Retinal pigment epithelial cell (primary cell): ENCODE data around the gene TMEM14C.
A peak's percentile ranks its signal among the peaks of the same experiment; 100 is the strongest.

ENCODE experiments used
- DNase-seq: peaks from one replicate; pipeline ENCODE4 v3.0.0-alpha.2; 2010; ENCODE audit warnings: low read depth
- H3K4me3 ChIP-seq: 2 replicates; pipeline ENCODE4 v1.5.1; 2011; ENCODE audit warnings: mild to moderate bottlenecking, low read length, control low read depth, moderate library complexity
- TF ChIP-seq, protein P1 (sequence below): conservative IDR thresholded peaks from 2 replicates; pipeline ENCODE4 v1.5.1; 2011; ENCODE audit warnings: low read depth, low read length, control low read depth, inconsistent platforms

The TMEM14C gene

GRCh38 chr6:10721850-10722569, 860 bp upstream of the TMEM14C start:
- DNase-seq = no peak
- TF ChIP-seq, protein P1, sequence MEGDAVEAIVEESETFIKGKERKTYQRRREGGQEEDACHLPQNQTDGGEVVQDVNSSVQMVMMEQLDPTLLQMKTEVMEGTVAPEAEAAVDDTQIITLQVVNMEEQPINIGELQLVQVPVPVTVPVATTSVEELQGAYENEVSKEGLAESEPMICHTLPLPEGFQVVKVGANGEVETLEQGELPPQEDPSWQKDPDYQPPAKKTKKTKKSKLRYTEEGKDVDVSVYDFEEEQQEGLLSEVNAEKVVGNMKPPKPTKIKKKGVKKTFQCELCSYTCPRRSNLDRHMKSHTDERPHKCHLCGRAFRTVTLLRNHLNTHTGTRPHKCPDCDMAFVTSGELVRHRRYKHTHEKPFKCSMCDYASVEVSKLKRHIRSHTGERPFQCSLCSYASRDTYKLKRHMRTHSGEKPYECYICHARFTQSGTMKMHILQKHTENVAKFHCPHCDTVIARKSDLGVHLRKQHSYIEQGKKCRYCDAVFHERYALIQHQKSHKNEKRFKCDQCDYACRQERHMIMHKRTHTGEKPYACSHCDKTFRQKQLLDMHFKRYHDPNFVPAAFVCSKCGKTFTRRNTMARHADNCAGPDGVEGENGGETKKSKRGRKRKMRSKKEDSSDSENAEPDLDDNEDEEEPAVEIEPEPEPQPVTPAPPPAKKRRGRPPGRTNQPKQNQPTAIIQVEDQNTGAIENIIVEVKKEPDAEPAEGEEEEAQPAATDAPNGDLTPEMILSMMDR = no peak
- H3K4me3 ChIP-seq = peak overlapping the region; percentile 84

DNA sequence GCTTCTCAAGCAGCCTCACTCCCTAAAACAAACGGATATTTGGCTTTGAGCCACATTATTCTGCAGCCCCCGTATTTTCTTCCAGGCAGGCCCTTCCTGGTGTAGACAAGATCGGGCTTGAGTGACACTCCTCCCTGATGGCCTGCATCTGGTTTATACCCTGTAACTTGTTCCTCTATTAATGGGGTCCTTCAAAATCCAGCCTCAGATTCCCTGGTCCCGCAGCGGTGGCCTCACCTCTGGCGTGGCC, 375 bp upstream of the TMEM14C start:
- no peak for DNase-seq
- H3K4me3 ChIP-seq = peak overlapping the region; percentile 84
- TF ChIP-seq, protein P1 = no peak

DNA sequence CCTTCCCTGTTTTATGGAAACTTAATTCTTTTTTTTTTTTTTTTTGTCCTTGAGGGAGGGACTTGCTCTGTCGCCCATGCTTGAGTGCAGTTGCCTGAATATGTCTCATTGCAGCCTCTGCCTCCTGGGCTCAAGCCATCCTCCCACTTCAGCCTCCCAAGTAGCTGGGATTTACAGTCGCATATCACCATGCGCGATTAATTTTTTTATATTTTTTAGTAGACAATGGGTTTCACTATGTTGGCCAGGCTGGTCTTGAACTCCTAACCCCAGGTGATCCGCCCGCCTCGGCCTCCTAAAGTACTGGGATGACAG, 654 bp downstream of the TMEM14C start:
- peak overlapping the region; percentile 84 for H3K4me3 ChIP-seq
- TF ChIP-seq, protein P1 = no peak

GRCh38 chr6:10725044-10725443, 2.2 kb downstream of the TMEM14C start:
- TF ChIP-seq, protein P1 = no peak
- DNase-seq = no peak
- no peak overlapping the region for H3K4me3 ChIP-seq

More for the DNA sequence above, 654 bp downstream of the TMEM14C start:
- no peak for DNase-seq

GRCh38 chr6:10725716-10726115, 2.8 kb downstream of the TMEM14C start:
- no peak for DNase-seq
- TF ChIP-seq, protein P1 = no peak
- no peak overlapping the region for H3K4me3 ChIP-seq

- TF ChIP-seq, protein P1 = no peak
- H3K4me3 ChIP-seq = no peak overlapping the region
- DNase-seq = no peak
Measured at GRCh38 chr6:10730254-10730653, 7.4 kb downstream of the TMEM14C start.

GRCh38 chr6:10733151-10733715, 10.4 kb downstream of the TMEM14C start:
- no peak for DNase-seq

More at GRCh38 chr6:10733151-10733715, 10.4 kb downstream of the TMEM14C start:
- no peak overlapping the region for H3K4me3 ChIP-seq
- TF ChIP-seq, protein P1 = no peak
